SK-N-SH (cell line): ENCODE measurements around the gene KLF15. TPM values are rescaled to one million over a fixed set of nuclear protein-coding genes. Genes with fewer than 3 reads are reported as not detected.

Experiments used
- CTCF ChIA-PET: fragments of 300-600, 350-600 bp; formaldehyde crosslinking; extraction: SDS; loops from one replicate; lab custom pipeline; 2021; lab: Yijun Ruan, JAX
- POLR2A ChIA-PET: fragments of 350-600 bp; sonication (Branson Sonifier 250); formaldehyde crosslinking; extraction: SDS; loops from one replicate; lab custom pipeline; 2020; ENCODE audit warnings: antibody characterized with exemption, inconsistent platforms; lab: Yijun Ruan, JAX
- DNase-seq: peaks from one replicate; pipeline ENCODE4 v3.0.0; 2012
- H2AFZ ChIP-seq: fragments of 200-600 bp; sonication (generic); 2 replicates; pipeline ENCODE4 v1.8.1; 2016; ENCODE audit warnings: antibody characterized with exemption, mild to moderate bottlenecking, low read depth
- H3F3A ChIP-seq: fragments of 200-600 bp; sonication (generic); replicated peaks from 2 replicates; pipeline ENCODE3; 2016; ENCODE audit warnings: antibody characterized with exemption, mild to moderate bottlenecking; ENCODE audit not compliant: insufficient read depth
- H3K27ac ChIP-seq, 2 experiments: fragments of 200-500 bp in 1 of 2; fragments of 200-600 bp in 1 of 2; sonication (Bioruptor generic) in 1 of 2; sonication (generic), shearing (Covaris generic) in 1 of 2; 2 replicates each; pipeline versions ENCODE4 v1.5.1 to v1.6.1; 2014 to 2016; ENCODE audit warnings: low read depth in 2 of 2, inconsistent platforms in 1 of 2, low read length in 1 of 2, mild to moderate bottlenecking in 1 of 2, mixed read lengths in 1 of 2
- H3K27me3 ChIP-seq: fragments of 200-600 bp; sonication (generic), shearing (Covaris generic); 2 replicates; pipeline ENCODE4 v1.6.1; 2016; ENCODE audit warnings: mixed run types; ENCODE audit not compliant: insufficient read depth
- H3K36me3 ChIP-seq, 2 experiments: fragments of 200-500 bp in 1 of 2; fragments of 200-600 bp in 1 of 2; sonication (Bioruptor generic) in 1 of 2; sonication (generic) in 1 of 2; replicated peaks in 1 of 2; 2 replicates each; pipeline versions ENCODE3 to v1.5.1; 2014 to 2016; ENCODE audit warnings: low read length in 1 of 2, mild to moderate bottlenecking in 1 of 2; ENCODE audit not compliant: insufficient read depth in 2 of 2, control insufficient read depth in 1 of 2
- H3K4me1 ChIP-seq, 2 experiments: fragments of 200-500 bp in 1 of 2; fragments of 200-600 bp in 1 of 2; sonication (Bioruptor generic) in 1 of 2; sonication (generic), shearing (Covaris generic) in 1 of 2; 2 replicates each; pipeline versions ENCODE4 v1.5.1 to v1.6.1; 2014 to 2016; ENCODE audit warnings: low read depth in 1 of 2, low read length in 1 of 2, mixed run types in 1 of 2; ENCODE audit not compliant: insufficient read depth in 2 of 2, control insufficient read depth in 1 of 2
- H3K4me2 ChIP-seq: fragments of 200-600 bp; sonication (generic), shearing (Covaris generic); 2 replicates; pipeline ENCODE4 v1.6.1; 2017; ENCODE audit warnings: mixed run types
- H3K4me3 ChIP-seq, 2 experiments: fragments of 200-500 bp in 1 of 2; fragments of 200-600 bp in 1 of 2; sonication (Bioruptor generic) in 1 of 2; sonication (generic), shearing (Covaris generic) in 1 of 2; 2 replicates each; pipeline versions ENCODE4 v1.5.1 to v1.8.1; 2014 to 2016; ENCODE audit warnings: low read depth in 2 of 2, inconsistent platforms in 1 of 2, low read length in 1 of 2, mild to moderate bottlenecking in 1 of 2, mixed read lengths in 1 of 2, moderate library complexity in 1 of 2
- H3K79me2 ChIP-seq: fragments of 200-600 bp; sonication (generic); 2 replicates; pipeline ENCODE4 v1.8.1; 2017; ENCODE audit warnings: mild to moderate bottlenecking; ENCODE audit not compliant: insufficient read depth
- H3K9ac ChIP-seq: fragments of 200-600 bp; sonication (generic); 2 replicates; pipeline ENCODE4 v1.6.1; 2017; ENCODE audit warnings: mixed run types
- H3K9me2 ChIP-seq: fragments of 200-600 bp; sonication (generic); 2 replicates; pipeline ENCODE4 v1.6.1; 2017; ENCODE audit warnings: mixed run types
- H3K9me3 ChIP-seq: fragments of 200-600 bp; sonication (generic); 2 replicates; pipeline ENCODE4 v1.6.1; 2017; ENCODE audit warnings: mixed run types, mild to moderate bottlenecking, moderate library complexity
- H4K20me1 ChIP-seq: fragments of 200-600 bp; sonication (generic); 2 replicates; pipeline ENCODE4 v1.6.1; 2017; ENCODE audit warnings: mild to moderate bottlenecking, mixed run types; ENCODE audit not compliant: insufficient read depth
- CHD2 ChIP-seq: fragments of 150-350 bp; IDR thresholded peaks from 2 replicates; pipeline ENCODE4 v1.6.1; 2018; ENCODE audit warnings: low read length; ENCODE audit not compliant: partially characterized antibody
- CTCF ChIP-seq: fragments of 200-600 bp; sonication (generic); IDR thresholded peaks from 2 replicates; pipeline ENCODE4 v1.6.1; 2017; ENCODE audit warnings: antibody characterized with exemption, mild to moderate bottlenecking, moderate library complexity
- EP300 ChIP-seq, 2 experiments: IDR thresholded peaks; 2 replicates each; pipeline versions ENCODE4 v1.4.0 to v1.6.1; 2012; ENCODE audit warnings: borderline replicate concordance in 1 of 2, low read depth in 1 of 2, low read length in 1 of 2
- FOSL2 ChIP-seq: IDR thresholded peaks from 2 replicates; pipeline ENCODE4 v1.4.0; 2012; ENCODE audit warnings: low read depth, mild to moderate bottlenecking, moderate library complexity, borderline replicate concordance
- FOXJ3 ChIP-seq: sonication (generic); formaldehyde crosslinking; IDR thresholded peaks from 2 replicates; pipeline ENCODE4 v1.5.1; 2020; ENCODE audit warnings: mild to moderate bottlenecking, missing genetic modification reagents
- FOXM1 ChIP-seq: IDR thresholded peaks from 2 replicates; pipeline ENCODE4 v1.4.0; 2012; ENCODE audit warnings: low read depth, mild to moderate bottlenecking
- IRF3 ChIP-seq: fragments of 150-350 bp; IDR thresholded peaks from 2 replicates; pipeline ENCODE4 v1.6.1; 2016; ENCODE audit warnings: mild to moderate bottlenecking, low read depth, low read length
- MEF2A ChIP-seq: IDR thresholded peaks from 2 replicates; pipeline ENCODE4 v1.4.0; 2012; ENCODE audit warnings: low read depth, borderline replicate concordance
- MXI1 ChIP-seq: IDR thresholded peaks from 2 replicates; pipeline ENCODE4 v1.6.1; 2012; ENCODE audit warnings: mild to moderate bottlenecking, low read depth, low read length, improper control_type of control experiment
- PBX3 ChIP-seq: IDR thresholded peaks from 2 replicates; pipeline ENCODE4; 2012
- RCOR1 ChIP-seq: fragments of 150-350 bp; IDR thresholded peaks from 2 replicates; pipeline ENCODE4 v1.6.1; 2017; ENCODE audit warnings: antibody characterized with exemption, low read length
- RFX5 ChIP-seq: IDR thresholded peaks from 2 replicates; pipeline ENCODE4 v1.6.1; 2012; ENCODE audit warnings: mild to moderate bottlenecking, improper control_type of control experiment, low read length
- SIN3A ChIP-seq: IDR thresholded peaks from 2 replicates; pipeline ENCODE4 v1.6.1; 2012; ENCODE audit warnings: low read depth, mild to moderate bottlenecking, low read length, moderate library complexity, borderline replicate concordance
- SMC3 ChIP-seq: IDR thresholded peaks from 2 replicates; pipeline ENCODE4 v1.6.1; 2012; ENCODE audit warnings: low read depth, low read length, improper control_type of control experiment
- TAF1 ChIP-seq: IDR thresholded peaks from 2 replicates; pipeline ENCODE4 v1.6.1; 2012; ENCODE audit warnings: low read depth, mild to moderate bottlenecking, low read length, moderate library complexity, borderline replicate concordance
- TEAD4 ChIP-seq: IDR thresholded peaks from 2 replicates; pipeline ENCODE4 v1.4.0; 2012; ENCODE audit warnings: mild to moderate bottlenecking, borderline replicate concordance; ENCODE audit not compliant: insufficient read depth
- WGBS: methylation state at CpG from one replicate; pipeline ENCODE4 v1.1.6; 2017; ENCODE audit warnings: low lambda C conversion rate; 5-methylcytosine and 5-hydroxymethylcytosine counted together
- polyA plus RNA-seq, 3 experiments: library from polyadenylated mRNA; depleted of rRNA; stranded (reverse); fragments of >200 nt; gene quantifications; 2 replicates each; pipeline ENCODE4 v1.2.3, GENCODE V29; 2012
- TF ChIP-seq, protein P1 (sequence below): IDR thresholded peaks from 2 replicates; pipeline ENCODE4 v1.4.0; 2012; ENCODE audit warnings: low read depth, borderline replicate concordance
- TF ChIP-seq, protein P2 (sequence below): fragments of 150-350 bp; IDR thresholded peaks from 2 replicates; pipeline ENCODE4 v1.6.1; 2017; ENCODE audit warnings: antibody characterized with exemption, low read length, low read depth, borderline replicate concordance
- TF ChIP-seq, protein P3 (sequence below): IDR thresholded peaks from 2 replicates; pipeline ENCODE4 v1.4.0; 2012; ENCODE audit warnings: low read depth, borderline replicate concordance

Gene KLF15
- polyA plus RNA-seq, 1 of the 3 experiments (the other 2 are of a cell fraction) = 0.28 TPM

- Histone ChIP-seq H3K27me3 (no peaks in the 10 kb centered on the region; the same call in 1 of the 2 replicates), H3K9me3 (no peaks in the 10 kb centered on the region), H3K4me1 (no peaks in the 10 kb centered on the region; a peak in 1 of 4 replicates), H3F3A (no peaks in the 10 kb centered on the region), H3K79me2 (no peaks in the 10 kb centered on the region), H3K9ac (no peak overlapping the region), H4K20me1 (no peaks in the 10 kb centered on the region), H3K36me3 (no peaks in the 10 kb centered on the region), H3K4me3 (no peak overlapping the region), H3K9me2 (no peaks in the 10 kb centered on the region), H3K4me2 (no peak overlapping the region), H2AFZ (no peak overlapping the region), H3K27ac (no peak overlapping the region)
- CTCF ChIA-PET = interaction anchor here (1.0 to 1.6 kb wide), 4 partner anchors 9 to 265 kb away, joined by 3 to 5 read pairs (median 4); no protein-coding TSS in a partner anchor
- POLR2A ChIA-PET = no interaction called here
- TF ChIP-seq MXI1 (no peak), FOSL2 (no peak), FOXM1 (no peak), PBX3 (no peak), FOXJ3 (CRISPR knock-in tag) (no peak), RCOR1 (no peak), SIN3A (no peak), RFX5 (no peak), CHD2 (no peak), TEAD4 (no peak), SMC3 (no peak), TAF1 (no peak), MEF2A (no peak), CTCF (no peak), IRF3 (no peak), EP300 (IDR thresholded peaks at IDR 0.05; ENCODE audit: borderline replicate concordance in 1 of 2, low read depth in 1 of 2, low read length in 1 of 2) (no peak)
- TF ChIP-seq, protein P1, sequence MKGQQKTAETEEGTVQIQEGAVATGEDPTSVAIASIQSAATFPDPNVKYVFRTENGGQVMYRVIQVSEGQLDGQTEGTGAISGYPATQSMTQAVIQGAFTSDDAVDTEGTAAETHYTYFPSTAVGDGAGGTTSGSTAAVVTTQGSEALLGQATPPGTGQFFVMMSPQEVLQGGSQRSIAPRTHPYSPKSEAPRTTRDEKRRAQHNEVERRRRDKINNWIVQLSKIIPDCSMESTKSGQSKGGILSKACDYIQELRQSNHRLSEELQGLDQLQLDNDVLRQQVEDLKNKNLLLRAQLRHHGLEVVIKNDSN = no peak
- TF ChIP-seq, protein P2, sequence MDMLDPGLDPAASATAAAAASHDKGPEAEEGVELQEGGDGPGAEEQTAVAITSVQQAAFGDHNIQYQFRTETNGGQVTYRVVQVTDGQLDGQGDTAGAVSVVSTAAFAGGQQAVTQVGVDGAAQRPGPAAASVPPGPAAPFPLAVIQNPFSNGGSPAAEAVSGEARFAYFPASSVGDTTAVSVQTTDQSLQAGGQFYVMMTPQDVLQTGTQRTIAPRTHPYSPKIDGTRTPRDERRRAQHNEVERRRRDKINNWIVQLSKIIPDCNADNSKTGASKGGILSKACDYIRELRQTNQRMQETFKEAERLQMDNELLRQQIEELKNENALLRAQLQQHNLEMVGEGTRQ = no peak
- TF ChIP-seq, protein P3, sequence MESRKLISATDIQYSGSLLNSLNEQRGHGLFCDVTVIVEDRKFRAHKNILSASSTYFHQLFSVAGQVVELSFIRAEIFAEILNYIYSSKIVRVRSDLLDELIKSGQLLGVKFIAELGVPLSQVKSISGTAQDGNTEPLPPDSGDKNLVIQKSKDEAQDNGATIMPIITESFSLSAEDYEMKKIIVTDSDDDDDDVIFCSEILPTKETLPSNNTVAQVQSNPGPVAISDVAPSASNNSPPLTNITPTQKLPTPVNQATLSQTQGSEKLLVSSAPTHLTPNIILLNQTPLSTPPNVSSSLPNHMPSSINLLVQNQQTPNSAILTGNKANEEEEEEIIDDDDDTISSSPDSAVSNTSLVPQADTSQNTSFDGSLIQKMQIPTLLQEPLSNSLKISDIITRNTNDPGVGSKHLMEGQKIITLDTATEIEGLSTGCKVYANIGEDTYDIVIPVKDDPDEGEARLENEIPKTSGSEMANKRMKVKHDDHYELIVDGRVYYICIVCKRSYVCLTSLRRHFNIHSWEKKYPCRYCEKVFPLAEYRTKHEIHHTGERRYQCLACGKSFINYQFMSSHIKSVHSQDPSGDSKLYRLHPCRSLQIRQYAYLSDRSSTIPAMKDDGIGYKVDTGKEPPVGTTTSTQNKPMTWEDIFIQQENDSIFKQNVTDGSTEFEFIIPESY = no peak
- DNase-seq = no peak
- WGBS = 60% methylated on average over 3 of the region's 4 CpGs
These were observed 42.5 kb upstream of the KLF15 start for GRCh38 chr3:126399756-126400155.
